Measurements from ENCODE around the gene PPRC1.

- TF ChIP-seq CTCF (IDR thresholded peaks at IDR 0.05) (no peak), POLR2A (IDR thresholded peaks at IDR 0.05) (no peak)
Observed at GRCh38 chr10:102134416-102134815, 1.6 kb downstream of the PPRC1 start.

Measured in lower leg skin (tissue), 3 donors.